K562 (cell line): Measurements from ENCODE around the gene WDR70. TPM values are rescaled to one million over a fixed set of nuclear protein-coding genes. Genes with fewer than 3 reads are reported as not detected.
A peak's percentile ranks its signal among the peaks of the same experiment; 100 is the strongest.
"Not testable (repeated sequence)": the region's sequence is repeated elsewhere in the genome, so short reads cannot be mapped to it uniquely, and the experiment has no call there.

Source experiments
- ARID1B ChIP-seq: fragments of 450-650 bp; IDR thresholded peaks from 2 replicates; pipeline ENCODE4 v1.6.1; 2016; ENCODE audit warnings: antibody characterized with exemption, mild to moderate bottlenecking, inconsistent platforms
- ATF7 ChIP-seq: fragments of 450-650 bp; IDR thresholded peaks from 2 replicates; pipeline ENCODE4 v1.7.1; 2014; ENCODE audit warnings: mild to moderate bottlenecking, moderate library complexity
- ELF1 ChIP-seq: fragments of 200-800 bp; sonication (Bioruptor generic); IDR thresholded peaks from 2 replicates; pipeline ENCODE4 v1.6.1; 2016; ENCODE audit warnings: missing genetic modification characterization, missing compliant biosample characterization
- ETS1 ChIP-seq: conservative IDR thresholded peaks from 2 replicates; pipeline ENCODE4 v1.6.1; 2011; ENCODE audit warnings: low read depth, mild to moderate bottlenecking, low read length; ENCODE audit not compliant: control insufficient read depth
- ETV1 ChIP-seq: fragments of 450-650 bp; conservative IDR thresholded peaks from 2 replicates; pipeline ENCODE4 v1.6.1; 2016; ENCODE audit warnings: missing genetic modification characterization, control low read depth, low read depth, missing compliant biosample characterization
- ETV5 ChIP-seq: sonication (generic); formaldehyde crosslinking; IDR thresholded peaks from 2 replicates; pipeline ENCODE4 v1.4.0; 2020; ENCODE audit warnings: low read depth, mild to moderate bottlenecking, missing genetic modification reagents
- FOXJ2 ChIP-seq: fragments of 200-800 bp; sonication (Bioruptor generic); IDR thresholded peaks from 2 replicates; pipeline ENCODE4 v1.6.1; 2016; ENCODE audit warnings: missing genetic modification characterization, missing compliant biosample characterization
- FOXK2 ChIP-seq, 2 experiments: fragments of 450-650 bp; IDR thresholded peaks in 1 of 2; conservative IDR thresholded peaks in 1 of 2; 2 replicates each; pipeline ENCODE4 v1.6.1; 2016; ENCODE audit warnings: low read depth in 2 of 2, mild to moderate bottlenecking in 1 of 2
- FOXM1 ChIP-seq, 2 experiments: fragments of 450-650 bp in 1 of 2; sonication (generic) in 1 of 2; formaldehyde crosslinking in 1 of 2; IDR thresholded peaks; 2 replicates each; pipeline versions ENCODE4 v1.6.1 to v1.9.0; 2017 to 2022; ENCODE audit warnings: low read depth in 2 of 2, mild to moderate bottlenecking in 2 of 2, missing genetic modification reagents in 1 of 2, moderate library complexity in 1 of 2
- GATAD2B ChIP-seq: fragments of 450-650 bp; IDR thresholded peaks from 2 replicates; pipeline ENCODE4 v1.6.1; 2017; ENCODE audit warnings: mild to moderate bottlenecking, borderline replicate concordance
- HDAC2 ChIP-seq: fragments of 450-650 bp; IDR thresholded peaks from 2 replicates; pipeline ENCODE4 v1.6.1; 2016; ENCODE audit warnings: mild to moderate bottlenecking
- MYC ChIP-seq, 2 experiments: fragments of 250-450 bp in 1 of 2; sonication (Bioruptor Pico) in 1 of 2; IDR thresholded peaks; 2 replicates each; pipeline versions ENCODE4 v1.5.1 to v1.6.1; 2012 to 2021; ENCODE audit warnings: low read depth in 2 of 2, borderline replicate concordance in 1 of 2, improper control_type of control experiment in 1 of 2, low read length in 1 of 2, mild to moderate bottlenecking in 1 of 2, moderate library complexity in 1 of 2
- NEUROD1 ChIP-seq: fragments of 150-350 bp; IDR thresholded peaks from 2 replicates; pipeline ENCODE4 v1.6.1; 2014; ENCODE audit warnings: borderline replicate concordance, low read length, low read depth; ENCODE audit not compliant: partially characterized antibody
- SMARCE1 ChIP-seq: fragments of 450-650 bp; IDR thresholded peaks from 2 replicates; pipeline ENCODE4 v1.7.1; 2016; ENCODE audit warnings: mild to moderate bottlenecking
- TRIM24 ChIP-seq, 2 experiments: fragments of 450-650 bp; IDR thresholded peaks; 2 replicates each; pipeline ENCODE4 v1.6.1; 2016
- polyA plus RNA-seq, 8 experiments: library from polyadenylated mRNA; depleted of rRNA in 4 of 8; stranded (reverse) in 5 of 8; unstranded in 3 of 8; fragments of >200 nt; fragmentation: Nextera tagmentation in 2 of 8; fragmentation: Illumina TruSeq in 1 of 8; extraction: Ambion mirVana in 2 of 8; extraction: Trizol in 1 of 8; gene quantifications; 2 replicates each; pipeline versions ENCODE4 v1.2.1 to v1.2.3, GENCODE V29; 2011 to 2014; ENCODE audit warnings: inconsistent platforms in 1 of 8, missing spikeins in 1 of 8
- total RNA-seq, 7 experiments: library from RNA; depleted of rRNA in 6 of 7; stranded (reverse); fragments of >200 nt in 6 of 7; fragmentation: Illumina TruSeq in 2 of 7; extraction: Trizol in 2 of 7; gene quantifications; 2 replicates each; pipeline versions ENCODE4 v1.2.1 to v1.2.3, GENCODE V29; 2011 to 2021; ENCODE audit warnings: low replicate concordance in 1 of 7
- TF ChIP-seq, protein P1 (sequence below), 3 experiments: IDR thresholded peaks in 2 of 3; conservative IDR thresholded peaks in 1 of 3; 2 replicates each; pipeline ENCODE4 v1.5.1; 2011 to 2012; ENCODE audit warnings: low read length in 3 of 3, mild to moderate bottlenecking in 3 of 3, control low read depth in 2 of 3, improper control_type of control experiment in 1 of 3, inconsistent platforms in 1 of 3, low read depth in 1 of 3, mixed read lengths in 1 of 3, moderate library complexity in 1 of 3; ENCODE audit not compliant: insufficient read depth in 2 of 3
- TF ChIP-seq, protein P2 (sequence below), 2 experiments: IDR thresholded peaks in 1 of 2; conservative IDR thresholded peaks in 1 of 2; 2 replicates each; pipeline ENCODE4 v1.6.1; 2016; ENCODE audit warnings: low read depth in 2 of 2, mild to moderate bottlenecking in 1 of 2, missing compliant biosample characterization in 1 of 2, missing genetic modification characterization in 1 of 2, moderate library complexity in 1 of 2
- TF ChIP-seq, protein P3 (sequence below): fragments of 450-650 bp; IDR thresholded peaks from 2 replicates; pipeline ENCODE4 v1.6.1; 2016; ENCODE audit warnings: low read depth, mild to moderate bottlenecking, moderate library complexity
- TF ChIP-seq, protein P4 (sequence below): sonication (generic); formaldehyde crosslinking; IDR thresholded peaks from 2 replicates; pipeline ENCODE4 v1.9.0; 2022; ENCODE audit warnings: mild to moderate bottlenecking, missing genetic modification reagents

WDR70 gene
- total and polyA plus RNA-seq, 9 of the 15 experiments (the other 6 are each of a cell fraction or from before 2014, with no cell fraction given): 16.8 to 46.6 (median 38.8) TPM

DNA sequence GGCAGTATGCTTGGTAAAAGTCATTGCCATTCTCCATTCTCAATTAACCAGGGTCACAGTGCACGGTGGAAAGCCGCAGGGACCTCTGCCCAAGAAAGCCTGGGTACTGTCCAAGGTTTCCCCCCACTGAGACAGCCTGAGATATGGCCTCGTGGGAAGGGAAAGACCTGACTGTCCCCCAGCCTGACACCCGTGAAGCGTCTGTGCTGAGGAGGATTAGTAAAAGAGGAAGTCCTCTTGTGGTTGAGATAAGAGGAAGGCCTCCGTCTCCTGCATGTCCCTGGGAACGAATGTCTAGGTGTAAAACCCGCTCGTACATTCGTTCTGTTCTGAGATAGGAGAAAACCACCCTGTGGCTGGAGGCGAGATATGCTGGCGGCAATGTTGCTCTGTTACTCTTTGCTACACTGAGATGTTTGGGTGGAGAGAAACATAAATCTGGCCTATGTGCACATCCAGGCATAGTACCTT, 293.0 kb downstream of the WDR70 start (continued):
- TF ChIP-seq, protein P1, sequence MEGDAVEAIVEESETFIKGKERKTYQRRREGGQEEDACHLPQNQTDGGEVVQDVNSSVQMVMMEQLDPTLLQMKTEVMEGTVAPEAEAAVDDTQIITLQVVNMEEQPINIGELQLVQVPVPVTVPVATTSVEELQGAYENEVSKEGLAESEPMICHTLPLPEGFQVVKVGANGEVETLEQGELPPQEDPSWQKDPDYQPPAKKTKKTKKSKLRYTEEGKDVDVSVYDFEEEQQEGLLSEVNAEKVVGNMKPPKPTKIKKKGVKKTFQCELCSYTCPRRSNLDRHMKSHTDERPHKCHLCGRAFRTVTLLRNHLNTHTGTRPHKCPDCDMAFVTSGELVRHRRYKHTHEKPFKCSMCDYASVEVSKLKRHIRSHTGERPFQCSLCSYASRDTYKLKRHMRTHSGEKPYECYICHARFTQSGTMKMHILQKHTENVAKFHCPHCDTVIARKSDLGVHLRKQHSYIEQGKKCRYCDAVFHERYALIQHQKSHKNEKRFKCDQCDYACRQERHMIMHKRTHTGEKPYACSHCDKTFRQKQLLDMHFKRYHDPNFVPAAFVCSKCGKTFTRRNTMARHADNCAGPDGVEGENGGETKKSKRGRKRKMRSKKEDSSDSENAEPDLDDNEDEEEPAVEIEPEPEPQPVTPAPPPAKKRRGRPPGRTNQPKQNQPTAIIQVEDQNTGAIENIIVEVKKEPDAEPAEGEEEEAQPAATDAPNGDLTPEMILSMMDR (IDR thresholded peaks at IDR 0.05 in 2 of 3, conservative IDR thresholded peaks at IDR 0.05 in 1 of 3; ENCODE audit: insufficient read depth in 2 of 3, low read depth in 1 of 3, low read length in 3 of 3): peak; percentile 14 to 26 (median 22); a peak in 2 of 6 replicates
- 0 out of 4 replicates have a peak, but pooled peaks of 1 of the 2 experiments have one; percentile 39 for TF ChIP-seq FOXK2 (conservative IDR thresholded peaks at IDR 0.05 in 1 of 2, IDR thresholded peaks at IDR 0.05 in 1 of 2; ENCODE audit: low read depth in 2 of 2)
- peak; percentile 75 for TF ChIP-seq NEUROD1
- peak; percentile 96 for TF ChIP-seq ARID1B
- TF ChIP-seq ETV1 (tag): peak; percentile 69; the same call in 1 of the 2 replicates
- TF ChIP-seq ELF1 (tag): 0 out of 2 replicates have a peak, but pooled peaks have one; percentile 50
- TF ChIP-seq, protein P2, sequence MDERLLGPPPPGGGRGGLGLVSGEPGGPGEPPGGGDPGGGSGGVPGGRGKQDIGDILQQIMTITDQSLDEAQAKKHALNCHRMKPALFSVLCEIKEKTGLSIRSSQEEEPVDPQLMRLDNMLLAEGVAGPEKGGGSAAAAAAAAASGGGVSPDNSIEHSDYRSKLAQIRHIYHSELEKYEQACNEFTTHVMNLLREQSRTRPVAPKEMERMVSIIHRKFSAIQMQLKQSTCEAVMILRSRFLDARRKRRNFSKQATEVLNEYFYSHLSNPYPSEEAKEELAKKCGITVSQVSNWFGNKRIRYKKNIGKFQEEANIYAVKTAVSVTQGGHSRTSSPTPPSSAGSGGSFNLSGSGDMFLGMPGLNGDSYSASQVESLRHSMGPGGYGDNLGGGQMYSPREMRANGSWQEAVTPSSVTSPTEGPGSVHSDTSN (CRISPR knock-in tag; IDR thresholded peaks at IDR 0.05; ENCODE audit: low read depth): not testable (repeated sequence)
- TF ChIP-seq, protein P2 (tag; conservative IDR thresholded peaks at IDR 0.05; ENCODE audit: low read depth): peak; percentile 48; the same call in 1 of the 2 replicates
- TF ChIP-seq FOXM1 (IDR thresholded peaks at IDR 0.05; ENCODE audit: low read depth): peak; percentile 45; the same call in 1 of the 2 replicates
- not testable (repeated sequence) for TF ChIP-seq FOXM1 (CRISPR knock-in tag; IDR thresholded peaks at IDR 0.05; ENCODE audit: low read depth); MYC (CRISPR knock-in tag; IDR thresholded peaks at IDR 0.05; ENCODE audit: borderline replicate concordance, low read depth)
- peak; percentile 99 for TF ChIP-seq SMARCE1
- TF ChIP-seq GATAD2B: peak; percentile 39; the same call in 1 of the 2 replicates
- TF ChIP-seq, protein P3, sequence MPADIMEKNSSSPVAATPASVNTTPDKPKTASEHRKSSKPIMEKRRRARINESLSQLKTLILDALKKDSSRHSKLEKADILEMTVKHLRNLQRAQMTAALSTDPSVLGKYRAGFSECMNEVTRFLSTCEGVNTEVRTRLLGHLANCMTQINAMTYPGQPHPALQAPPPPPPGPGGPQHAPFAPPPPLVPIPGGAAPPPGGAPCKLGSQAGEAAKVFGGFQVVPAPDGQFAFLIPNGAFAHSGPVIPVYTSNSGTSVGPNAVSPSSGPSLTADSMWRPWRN: peak; percentile 64; the same call in 1 of the 2 replicates
- peak; percentile 48; the same call in 1 of the 2 replicates for TF ChIP-seq ETS1
- TF ChIP-seq, protein P4, sequence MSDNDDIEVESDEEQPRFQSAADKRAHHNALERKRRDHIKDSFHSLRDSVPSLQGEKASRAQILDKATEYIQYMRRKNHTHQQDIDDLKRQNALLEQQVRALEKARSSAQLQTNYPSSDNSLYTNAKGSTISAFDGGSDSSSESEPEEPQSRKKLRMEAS: peak; percentile 94
- TF ChIP-seq ETV5 (CRISPR knock-in tag): peak; percentile 61; the same call in 1 of the 2 replicates
- TF ChIP-seq FOXJ2 (tag): peak; percentile 55; the same call in 1 of the 2 replicates
- TF ChIP-seq TRIM24 (IDR thresholded peaks at IDR 0.05): peak; percentile 93 to 94
- peak; percentile 88 for TF ChIP-seq HDAC2
- peak; percentile 69 for TF ChIP-seq ATF7
- peak; percentile 66; the same call in 1 of the 2 replicates for TF ChIP-seq MYC (IDR thresholded peaks at IDR 0.05; ENCODE audit: low read depth, low read length)
